ENCODE measurements around the gene GRIK3.

GRCh38 chr1:36762174-36762573 is 272.1 kb downstream of the GRIK3 start:
- TF ChIP-seq POLR2A (IDR thresholded peaks at IDR 0.05) = no peak
- TF ChIP-seq, protein P1, sequence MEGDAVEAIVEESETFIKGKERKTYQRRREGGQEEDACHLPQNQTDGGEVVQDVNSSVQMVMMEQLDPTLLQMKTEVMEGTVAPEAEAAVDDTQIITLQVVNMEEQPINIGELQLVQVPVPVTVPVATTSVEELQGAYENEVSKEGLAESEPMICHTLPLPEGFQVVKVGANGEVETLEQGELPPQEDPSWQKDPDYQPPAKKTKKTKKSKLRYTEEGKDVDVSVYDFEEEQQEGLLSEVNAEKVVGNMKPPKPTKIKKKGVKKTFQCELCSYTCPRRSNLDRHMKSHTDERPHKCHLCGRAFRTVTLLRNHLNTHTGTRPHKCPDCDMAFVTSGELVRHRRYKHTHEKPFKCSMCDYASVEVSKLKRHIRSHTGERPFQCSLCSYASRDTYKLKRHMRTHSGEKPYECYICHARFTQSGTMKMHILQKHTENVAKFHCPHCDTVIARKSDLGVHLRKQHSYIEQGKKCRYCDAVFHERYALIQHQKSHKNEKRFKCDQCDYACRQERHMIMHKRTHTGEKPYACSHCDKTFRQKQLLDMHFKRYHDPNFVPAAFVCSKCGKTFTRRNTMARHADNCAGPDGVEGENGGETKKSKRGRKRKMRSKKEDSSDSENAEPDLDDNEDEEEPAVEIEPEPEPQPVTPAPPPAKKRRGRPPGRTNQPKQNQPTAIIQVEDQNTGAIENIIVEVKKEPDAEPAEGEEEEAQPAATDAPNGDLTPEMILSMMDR (IDR thresholded peaks at IDR 0.05) = no peak

Measured in stomach (tissue), 4 donors.